GM12878 (cell line): ENCODE results near the gene FAM229A. TPM values are rescaled to one million over a fixed set of nuclear protein-coding genes. Genes with fewer than 3 reads are reported as not detected.

ENCODE experiments used
- ATAC-seq: fragments of 200-7000 bp; cut with Tn5 transposase; 3 replicates; pipeline ENCODE4 v1.9.1; 2020; ENCODE audit warnings: mild to moderate bottlenecking, moderate library complexity
- BruUV-seq: library from RNA; stranded (reverse); fragments of 400-500 nt; replicated peaks from 2 replicates; lab custom pipeline; 2021; lab: Mats Ljungman, UMichigan
- CTCF ChIA-PET: fragments of 300-600 bp; sonication (Branson Sonifier 250); formaldehyde crosslinking; extraction: SDS; loops from one replicate; lab custom pipeline; 2021; ENCODE audit warnings: inconsistent platforms; lab: Yijun Ruan, JAX
- POLR2A ChIA-PET: fragments of 350-600 bp; formaldehyde crosslinking; extraction: SDS; loops from one replicate; lab custom pipeline; 2021; ENCODE audit warnings: inconsistent platforms; lab: Charles Lee
- RAD21 ChIA-PET: fragments of 300-600 bp; sonication (Branson Sonifier 250); formaldehyde crosslinking; loops from one replicate; lab custom pipeline; 2023; ENCODE audit warnings: antibody characterized with exemption; ENCODE audit not compliant: unreplicated experiment; lab: Charles Lee
- SMC1A ChIA-PET: fragments of 300-600 bp; sonication (Branson Sonifier 250); formaldehyde crosslinking; loops from one replicate; lab custom pipeline; 2023; ENCODE audit not compliant: unreplicated experiment, uncharacterized antibody; lab: Charles Lee
- DNase-seq: peaks from one replicate; pipeline ENCODE4 v3.0.0-alpha.2; 2011; ENCODE audit warnings: low read depth, low spot score
- FAIRE-seq: peaks from 3 replicates; lab custom pipeline; 2011; peaks lifted over from hg19 to GRCh38; lab: Jason Lieb, UNC
- H2AFZ ChIP-seq: 2 replicates; pipeline ENCODE4 v1.6.0; 2011; ENCODE audit warnings: low read depth, low read length, control low read depth; ENCODE audit not compliant: control insufficient read depth
- H3K27ac ChIP-seq: 2 replicates; pipeline ENCODE4 v1.5.1; 2011; ENCODE audit warnings: control low read depth; ENCODE audit not compliant: control insufficient read depth, insufficient read depth
- H3K27me3 ChIP-seq, 2 experiments: replicated peaks in 1 of 2; 2 replicates each; pipeline versions ENCODE4 v1.6.0 to v1.6.1; 2011; ENCODE audit warnings: low read length in 1 of 2; ENCODE audit not compliant: control insufficient read depth in 2 of 2, insufficient read depth in 2 of 2
- H3K36me3 ChIP-seq, 2 experiments: 2 replicates each; pipeline ENCODE4 v1.5.1; 2011; ENCODE audit warnings: low read length in 1 of 2; ENCODE audit not compliant: control insufficient read depth in 2 of 2, insufficient read depth in 2 of 2
- H3K4me1 ChIP-seq: 2 replicates; pipeline ENCODE4 v1.6.1; 2011; ENCODE audit warnings: mild to moderate bottlenecking, low read length, moderate library complexity, mixed read lengths; ENCODE audit not compliant: control insufficient read depth, insufficient read depth
- H3K4me2 ChIP-seq: 2 replicates; pipeline ENCODE4 v1.6.0; 2011; ENCODE audit warnings: control low read depth; ENCODE audit not compliant: control insufficient read depth, insufficient read depth
- H3K4me3 ChIP-seq: fragments of 200-600 bp; sonication (generic); 2 replicates; pipeline ENCODE4 v1.5.1; 2016
- H3K79me2 ChIP-seq: 2 replicates; pipeline ENCODE4 v1.6.0; 2011; ENCODE audit warnings: low read length; ENCODE audit not compliant: control insufficient read depth, insufficient read depth
- H3K9ac ChIP-seq: 2 replicates; pipeline ENCODE4 v1.8.0; 2011; ENCODE audit warnings: low read length, control low read depth, mixed read lengths; ENCODE audit not compliant: control insufficient read depth, insufficient read depth
- H3K9me3 ChIP-seq: replicated peaks from 3 replicates; pipeline ENCODE4 v1.5.1; 2011; ENCODE audit warnings: mild to moderate bottlenecking, low read length; ENCODE audit not compliant: control insufficient read depth, insufficient read depth
- H4K20me1 ChIP-seq: 2 replicates; pipeline ENCODE4 v1.6.0; 2011; ENCODE audit not compliant: control insufficient read depth, insufficient read depth
- ATF7 ChIP-seq: fragments of 450-650 bp; IDR thresholded peaks from 2 replicates; pipeline ENCODE4 v1.6.1; 2016; ENCODE audit warnings: low read depth, mild to moderate bottlenecking
- BCLAF1 ChIP-seq: fragments of 450-650 bp; IDR thresholded peaks from 2 replicates; pipeline ENCODE4 v1.6.1; 2017; ENCODE audit warnings: antibody characterized with exemption, mild to moderate bottlenecking, moderate library complexity
- CBX3 ChIP-seq: fragments of 200-600 bp; sonication (generic); IDR thresholded peaks from 2 replicates; pipeline ENCODE4 v1.6.1; 2016; ENCODE audit warnings: low read depth, borderline replicate concordance
- CEBPB ChIP-seq, 2 experiments: fragments of 150-350 bp in 1 of 2; IDR thresholded peaks; 2 replicates each; pipeline ENCODE4 v1.6.1; 2012 to 2014; ENCODE audit warnings: low read depth in 2 of 2, low read length in 2 of 2, borderline replicate concordance in 1 of 2, inconsistent platforms in 1 of 2
- CHD1 ChIP-seq: IDR thresholded peaks from 2 replicates; pipeline ENCODE4 v1.6.1; 2012; ENCODE audit warnings: low read depth, low read length, improper control_type of control experiment
- GATAD2B ChIP-seq: fragments of 450-650 bp; conservative IDR thresholded peaks from 2 replicates; pipeline ENCODE4 v1.6.1; 2017; ENCODE audit warnings: low read depth, mild to moderate bottlenecking, moderate library complexity
- LARP7 ChIP-seq: fragments of 450-650 bp; IDR thresholded peaks from 2 replicates; pipeline ENCODE4 v1.6.1; 2017; ENCODE audit warnings: mild to moderate bottlenecking
- SMAD5 ChIP-seq: IDR thresholded peaks from 2 replicates; pipeline ENCODE4 v1.6.1; 2016; ENCODE audit warnings: antibody characterized with exemption, low read depth
- SPI1 ChIP-seq: IDR thresholded peaks from 2 replicates; pipeline ENCODE4 v1.6.1; 2011; ENCODE audit warnings: low read depth, mild to moderate bottlenecking, low read length, moderate library complexity, borderline replicate concordance; ENCODE audit not compliant: insufficient read depth
- STAT3 ChIP-seq: IDR thresholded peaks from 2 replicates; pipeline ENCODE4 v1.6.1; 2011; ENCODE audit warnings: low read depth, low read length, improper control_type of control experiment
- TCF12 ChIP-seq: IDR thresholded peaks from 2 replicates; pipeline ENCODE4 v1.6.1; 2011; ENCODE audit warnings: low read depth, mild to moderate bottlenecking, low read length
- TCF3 ChIP-seq: IDR thresholded peaks from 2 replicates; pipeline ENCODE4 v1.6.1; 2012; ENCODE audit warnings: low read depth, mild to moderate bottlenecking, low read length, borderline replicate concordance; ENCODE audit not compliant: insufficient read depth
- USF1 ChIP-seq: IDR thresholded peaks from 2 replicates; pipeline ENCODE4 v1.6.1; 2011; ENCODE audit warnings: borderline replicate concordance, low read depth, mild to moderate bottlenecking, moderate library complexity, mixed read lengths, low read length; ENCODE audit not compliant: insufficient read depth; ENCODE audit errors: extremely low read length
- WRNIP1 ChIP-seq: IDR thresholded peaks from 2 replicates; pipeline ENCODE4 v1.6.1; 2011; ENCODE audit warnings: low read depth, low read length, improper control_type of control experiment, borderline replicate concordance
- ZNF384 ChIP-seq: IDR thresholded peaks from 2 replicates; pipeline ENCODE4 v1.6.1; 2012; ENCODE audit warnings: low read depth, mild to moderate bottlenecking, low read length, improper control_type of control experiment, borderline replicate concordance
- ZSCAN29 ChIP-seq: fragments of 450-650 bp; IDR thresholded peaks from 2 replicates; pipeline ENCODE4 v1.6.1; 2017; ENCODE audit warnings: mild to moderate bottlenecking, moderate library complexity
- WGBS: methylation state at CpG from one replicate; pipeline ENCODE4 v1.1.6; 2016; ENCODE audit warnings: low lambda C conversion rate; ENCODE audit not compliant: insufficient replicate concordance, insufficient coverage; ENCODE audit errors: missing lambda C conversion rate; 5-methylcytosine and 5-hydroxymethylcytosine counted together
- in situ Hi-C: fragments of 300-500 bp; cut with MboI; formaldehyde crosslinking; loops from 9 replicates; pipeline ENCODE4 v1.14.3; 2018; ENCODE audit warnings: mixed read lengths
- intact Hi-C: fragments of 100-400 bp; cut with micrococcal nuclease; formaldehyde crosslinking; loops from one replicate; pipeline ENCODE4 v1.14.2; 2022; ENCODE audit not compliant: unreplicated experiment
- polyA plus RNA-seq, 11 experiments: library from polyadenylated mRNA; depleted of rRNA in 4 of 11; unstranded in 6 of 11; stranded (reverse) in 5 of 11; fragments of >200 nt; fragmentation: Nextera tagmentation in 4 of 11; fragmentation: Illumina TruSeq in 1 of 11; extraction: Ambion mirVana in 4 of 11; extraction: Trizol in 1 of 11; gene quantifications; 1 replicate in 1 of 11; 2 replicates in 10 of 11; pipeline versions ENCODE4 v1.2.1 to v1.2.3, GENCODE V29; 2011 to 2016; ENCODE audit warnings: inconsistent platforms in 2 of 11, missing spikeins in 2 of 11, low read depth in 1 of 11
- total RNA-seq, 4 experiments: library from RNA; depleted of rRNA in 3 of 4; stranded (reverse); fragments of >200 nt in 3 of 4; fragmentation: Illumina TruSeq in 1 of 4; extraction: Trizol in 1 of 4; gene quantifications; 2 replicates each; pipeline versions ENCODE4 v1.2.1 to v1.2.3, GENCODE V29; 2013 to 2021

FAM229A gene
- total and polyA plus RNA-seq, 10 of the 15 experiments (the other 5 are each of a cell fraction or from before 2014, with no cell fraction given), result 0.02 to 5.3 (median 1.4) TPM; not detected in 1

GRCh38 chr1:32318127-32318869 is 44.0 kb downstream of the FAM229A start:
- FAIRE-seq (no peak), DNase-seq (no peak), ATAC-seq (no peak)
- RAD21 ChIA-PET, result interaction anchor here (1.1 to 4.5 kb wide), 12 partner anchors 11 to 103 kb away, joined by 3 to 49 read pairs (median 8); partner anchors contain the start of genes BSDC1, HDAC1 and MARCKSL1
- Histone ChIP-seq H4K20me1 (no peaks in the 10 kb centered on the region), H2AFZ (no peak overlapping the region), H3K9ac (no peak overlapping the region), H3K9me3 (no peaks in the 10 kb centered on the region), H3K79me2 (peaks cover 42% of the 10 kb centered on the region), H3K27ac (no peak overlapping the region), H3K36me3 (peaks cover 16 to 33% of the 10 kb centered on the region in 2 experiments), H3K4me3 (no peak overlapping the region), H3K4me2 (no peak overlapping the region), H3K4me1 (peaks cover 54% of the 10 kb centered on the region), H3K27me3 (no peaks in the 10 kb centered on the region)
- WGBS, result 77% methylated on average over 10 of the region's 10 CpGs
- no peak for TF ChIP-seq WRNIP1
- TF ChIP-seq STAT3, result no peak
- no peak for TF ChIP-seq TCF12
- no peak for TF ChIP-seq ZSCAN29
- TF ChIP-seq ATF7, result no peak
- no peak for TF ChIP-seq CEBPB (IDR thresholded peaks at IDR 0.05; ENCODE audit: borderline replicate concordance in 1 of 2, low read depth in 2 of 2, low read length in 2 of 2)
- TF ChIP-seq CBX3, result no peak
- no peak for TF ChIP-seq SPI1
- no peak for TF ChIP-seq ZNF384
- TF ChIP-seq CHD1, result no peak
- no peak for TF ChIP-seq SMAD5
- no peak for TF ChIP-seq BCLAF1
- TF ChIP-seq USF1, result no peak
- no peak for TF ChIP-seq GATAD2B
- TF ChIP-seq TCF3, result no peak
- TF ChIP-seq LARP7, result no peak
- SMC1A ChIA-PET, result interaction anchor here (1.2 to 9.7 kb wide), 11 partner anchors 13 to 102 kb away, joined by 3 to 124 read pairs (median 6); partner anchors contain the start of genes FAM167B and LCK
- in situ Hi-C loops, result no loop called here
- CTCF ChIA-PET, result interaction anchor here (0.6 to 6.3 kb wide), 14 partner anchors 10 to 257 kb away, joined by 3 to 99 read pairs (median 6); partner anchors contain the start of genes FAM167B, LCK and MARCKSL1
- BruUV-seq, result no TSS peak
- POLR2A ChIA-PET, result interaction anchor here (1.2 to 3.9 kb wide), 5 partner anchors 11 to 68 kb away, joined by 3 to 21 read pairs (median 11); partner anchors contain the start of genes LCK and MARCKSL1
- intact Hi-C loops, result loop anchor here (5.0 kb wide), 2 partner anchors 66 to 116 kb away; partner anchors contain the start of genes CCDC28B and LCK
